Panc1 (cell line): ENCODE results near the gene CD274.

Source experiments
- CTCF ChIP-seq: fragments of 450-650 bp; IDR thresholded peaks from 2 replicates; pipeline ENCODE4 v1.5.1; 2017; ENCODE audit warnings: mild to moderate bottlenecking
- REST ChIP-seq, 2 experiments: IDR thresholded peaks; 2 replicates each; pipeline ENCODE4 v1.6.1; 2011 to 2012; ENCODE audit warnings: low read depth in 2 of 2, control low read depth in 1 of 2, low read length in 1 of 2, mild to moderate bottlenecking in 1 of 2, moderate library complexity in 1 of 2; ENCODE audit not compliant: insufficient read depth in 1 of 2

- TF ChIP-seq CTCF = no peak
- TF ChIP-seq REST (IDR thresholded peaks at IDR 0.05; ENCODE audit: insufficient read depth in 1 of 2, low read depth in 2 of 2, low read length in 1 of 2) = no peak
Observed at GRCh38 chr9:5402217-5402616, 48.1 kb upstream of the CD274 start.
